Cortex of kidney (tissue), 1 donor: ENCODE results near the gene SOCS4.

Experiments used
- DNase-seq: peaks from one replicate; lab custom pipeline; 2025; lab: John Stamatoyannopoulos, UW

Gene SOCS4

DNA sequence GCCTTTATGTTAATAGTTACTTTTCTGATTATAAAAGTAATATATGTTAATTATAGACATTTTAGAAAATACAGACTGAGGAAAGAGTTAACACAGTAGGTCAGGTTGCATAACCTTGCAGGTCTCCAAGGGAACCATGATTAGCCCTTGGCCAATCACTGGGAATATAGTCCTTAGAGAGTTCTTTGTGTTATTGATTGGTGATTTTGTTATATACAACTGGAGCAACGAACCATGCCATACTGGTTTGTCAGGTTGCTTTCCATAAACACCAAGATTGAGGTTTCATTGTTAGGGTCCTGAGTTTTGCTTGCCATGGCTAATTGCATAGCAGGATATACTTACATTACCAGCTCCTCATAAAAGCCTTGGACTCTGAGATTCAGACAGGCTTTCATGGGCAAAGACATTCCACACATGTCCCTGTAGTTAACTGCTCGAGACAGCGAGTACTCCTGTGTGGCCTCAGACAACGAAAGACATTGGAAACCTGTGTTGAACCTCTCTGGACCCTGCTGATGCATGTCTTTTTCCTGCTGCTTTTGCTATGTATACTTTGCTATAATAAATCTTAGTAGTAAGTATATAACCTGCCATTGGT lies 58.1 kb downstream of the SOCS4 start:
- DNase-seq: no peak

GRCh38 chr14:55086938-55087337 lies 59.9 kb downstream of the SOCS4 start:
- DNase-seq: no peak

DNA sequence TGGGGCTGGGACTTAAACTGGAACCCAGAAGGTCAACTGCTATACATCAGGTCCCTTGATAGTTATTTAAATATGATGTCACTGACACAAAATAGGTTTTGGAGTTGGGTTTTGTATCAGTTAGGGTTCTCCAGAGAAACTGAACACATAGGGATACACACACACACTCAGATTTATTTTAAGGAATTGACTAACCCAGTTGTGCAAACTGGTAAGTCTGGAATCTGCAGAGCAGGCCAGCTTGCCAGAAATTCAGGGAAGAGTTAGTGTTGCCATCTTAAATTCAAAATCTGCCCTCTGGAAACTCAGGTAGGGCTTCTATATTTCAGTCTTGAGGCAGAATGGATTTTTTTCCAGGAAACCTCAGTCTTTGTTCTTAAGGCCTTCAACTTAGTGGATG lies 61.3 kb downstream of the SOCS4 start:
- DNase-seq: no peak

GRCh38 chr14:55092341-55092740 lies 65.3 kb downstream of the SOCS4 start:
- DNase-seq: no peak

DNA sequence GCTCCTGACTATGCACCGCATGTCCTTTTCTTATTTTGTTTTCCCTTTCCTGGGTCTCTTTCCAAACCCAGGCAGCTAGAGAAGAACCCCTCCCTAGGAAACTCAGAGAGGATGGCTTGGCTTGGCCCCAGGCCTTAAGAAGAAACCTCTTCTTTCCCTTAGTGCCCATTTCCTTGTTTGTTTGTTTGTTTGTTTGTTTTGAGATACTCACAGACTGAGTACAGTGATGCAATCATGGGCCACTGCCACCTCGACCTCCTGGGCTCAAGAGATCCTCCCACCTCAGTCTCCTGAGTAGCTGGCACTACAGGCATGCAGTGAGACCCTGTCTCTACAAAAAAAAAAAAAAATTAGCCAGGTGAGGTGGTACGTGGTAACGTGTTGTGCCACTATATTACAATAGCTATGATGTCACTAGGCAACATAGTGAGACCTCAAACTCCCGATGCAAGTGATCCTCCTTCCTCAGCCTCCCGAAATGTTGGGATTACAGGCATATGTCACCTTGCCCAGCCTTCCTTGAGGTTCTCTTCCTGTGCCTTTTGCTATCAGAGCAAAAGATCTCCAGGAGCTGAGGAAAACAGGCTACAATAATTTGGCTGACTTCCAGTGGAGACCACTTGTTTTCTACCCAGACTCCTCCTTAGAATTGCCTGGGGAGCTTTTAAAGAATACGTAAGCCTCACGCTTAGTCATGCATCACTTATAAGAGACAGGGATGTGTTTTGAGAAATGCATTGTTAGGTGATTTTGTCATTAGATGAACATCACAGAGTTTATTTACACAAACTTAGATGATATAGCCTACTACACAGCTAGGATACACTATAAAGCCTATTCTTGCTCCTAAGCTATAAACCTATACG lies 67.5 kb downstream of the SOCS4 start:
- DNase-seq: no peak

DNA sequence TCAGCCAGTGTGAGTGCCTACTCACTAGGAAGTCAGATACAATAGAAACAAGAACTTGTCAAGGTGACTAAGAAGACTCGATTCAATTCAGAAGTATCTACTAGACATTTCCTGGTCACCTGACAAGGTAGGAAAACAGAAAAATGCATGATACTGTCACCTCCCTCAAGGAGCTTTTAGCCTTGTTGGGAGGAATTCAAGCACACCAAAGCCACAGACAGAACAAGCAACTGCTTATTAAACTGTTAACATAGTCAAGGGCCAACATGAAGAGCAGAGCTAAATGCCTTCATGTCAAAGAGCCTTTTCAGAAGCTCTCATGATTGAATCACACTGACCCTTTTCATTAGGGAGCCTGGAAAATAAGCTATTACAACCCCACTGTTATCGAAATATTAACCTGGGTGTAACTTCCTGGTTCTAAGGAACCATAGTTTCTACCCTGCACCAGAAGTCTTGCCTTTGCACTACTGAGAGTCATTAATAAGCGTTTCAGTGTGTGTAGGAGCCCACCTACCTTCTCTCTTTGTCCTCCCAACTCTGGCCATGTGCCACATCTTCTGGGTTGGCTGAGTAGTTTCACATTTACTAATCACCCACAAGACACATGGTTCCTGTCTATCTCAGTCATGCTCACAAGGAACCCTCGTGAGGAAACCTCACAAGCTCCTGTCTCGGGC lies 71.0 kb downstream of the SOCS4 start:
- DNase-seq: no peak

- DNase-seq: no peak
These were observed 71.5 kb downstream of the SOCS4 start for GRCh38 chr14:55098561-55098898.
